GM18519 (cell line): ENCODE measurements around the gene RHOXF2.
A peak's percentile ranks its signal among the peaks of the same experiment; 100 is the strongest.
"Not testable (repeated sequence)": the region's sequence is repeated elsewhere in the genome, so short reads cannot be mapped to it uniquely, and the experiment has no call there.

Source experiments
- ATAC-seq: cut with Tn5 transposase; IDR thresholded peaks from one replicate; pipeline ENCODE4 v1.9.1; 2021; ENCODE audit warnings: mild to moderate bottlenecking, moderate library complexity; ENCODE audit not compliant: unreplicated experiment, low FRiP score

The RHOXF2 gene, protein sequence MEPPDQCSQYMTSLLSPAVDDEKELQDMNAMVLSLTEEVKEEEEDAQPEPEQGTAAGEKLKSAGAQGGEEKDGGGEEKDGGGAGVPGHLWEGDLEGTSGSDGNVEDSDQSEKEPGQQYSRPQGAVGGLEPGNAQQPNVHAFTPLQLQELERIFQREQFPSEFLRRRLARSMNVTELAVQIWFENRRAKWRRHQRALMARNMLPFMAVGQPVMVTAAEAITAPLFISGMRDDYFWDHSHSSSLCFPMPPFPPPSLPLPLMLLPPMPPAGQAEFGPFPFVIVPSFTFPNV

GRCh38 chrX:120158313-120158712 lies at the start of gene RHOXF2:
RHOXF2 (plus strand) TSS chrX:120158613; CDS start chrX:120158751, 138 bp downstream.
- ATAC-seq, result not testable (repeated sequence)

DNA sequence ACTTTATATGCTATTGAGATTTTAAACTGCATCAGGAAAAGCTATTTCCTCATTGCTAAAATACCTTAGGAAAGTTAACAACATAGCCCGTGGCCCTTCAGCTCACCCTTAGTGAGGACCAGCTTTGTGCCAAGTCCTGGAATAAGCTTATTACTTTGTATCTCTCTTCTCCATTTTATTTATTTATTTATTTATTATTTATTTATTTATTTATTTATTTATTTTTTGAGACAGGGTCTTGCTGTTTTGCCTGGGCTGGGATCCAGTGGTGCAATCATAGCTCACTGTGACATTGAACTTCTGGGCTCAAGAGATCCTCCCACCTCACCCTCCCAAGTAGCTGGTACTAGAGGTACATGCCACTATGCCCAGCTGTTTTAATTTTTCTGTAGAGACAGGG lies 49.0 kb upstream of the RHOXF2 start:
- no peak for ATAC-seq

DNA sequence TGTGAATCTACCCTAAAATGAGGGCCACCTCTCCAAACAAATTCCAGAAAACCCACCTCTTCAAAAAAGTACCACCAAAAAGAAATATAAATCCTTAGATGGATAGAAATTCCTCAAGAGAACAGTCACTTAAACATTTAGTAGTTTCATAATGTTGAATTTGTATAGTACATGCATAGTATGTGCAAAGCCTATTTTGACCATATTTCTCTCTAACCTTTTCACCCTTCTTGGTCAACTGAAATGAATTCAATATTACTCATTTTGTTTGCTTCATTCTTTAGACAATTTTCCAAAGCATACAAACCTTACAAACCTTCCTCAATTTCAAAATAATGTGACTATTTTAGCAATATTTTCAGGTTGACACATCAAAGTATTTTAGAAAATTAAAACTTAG lies 46.8 kb upstream of the RHOXF2 start:
- no peak for ATAC-seq

DNA sequence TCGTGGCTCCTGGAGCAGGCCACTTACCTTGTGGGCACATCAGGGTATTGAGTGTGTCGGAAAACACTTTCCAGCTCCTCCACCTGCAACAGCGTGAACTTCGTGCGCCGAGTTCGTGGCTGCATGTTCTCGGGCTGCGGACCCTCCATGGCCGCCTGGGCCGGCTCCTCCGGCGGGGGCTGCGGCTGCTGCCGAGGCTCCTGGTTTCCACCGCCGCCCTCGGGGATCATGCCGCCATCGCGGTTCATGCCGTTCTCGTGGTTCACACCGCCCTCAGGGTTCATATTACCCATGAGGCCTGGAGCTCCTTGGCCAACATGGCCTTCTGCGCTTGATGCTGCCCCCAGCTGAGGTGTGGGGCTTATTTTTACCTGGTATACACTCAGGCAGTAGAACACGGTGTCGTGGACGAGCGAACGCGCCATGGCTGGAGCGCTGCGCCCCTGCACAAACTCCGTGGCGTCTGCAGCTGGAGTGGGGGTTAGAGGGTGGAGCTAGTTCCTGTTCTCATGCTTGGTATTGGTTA lies 42.9 kb upstream of the RHOXF2 start, which contains the start of gene RHOXF1:
RHOXF1 (minus strand) TSS at position 476 of the 526 bp plus-strand sequence; CDS start at position 425, 51 bp downstream.
- ATAC-seq, result no peak

DNA sequence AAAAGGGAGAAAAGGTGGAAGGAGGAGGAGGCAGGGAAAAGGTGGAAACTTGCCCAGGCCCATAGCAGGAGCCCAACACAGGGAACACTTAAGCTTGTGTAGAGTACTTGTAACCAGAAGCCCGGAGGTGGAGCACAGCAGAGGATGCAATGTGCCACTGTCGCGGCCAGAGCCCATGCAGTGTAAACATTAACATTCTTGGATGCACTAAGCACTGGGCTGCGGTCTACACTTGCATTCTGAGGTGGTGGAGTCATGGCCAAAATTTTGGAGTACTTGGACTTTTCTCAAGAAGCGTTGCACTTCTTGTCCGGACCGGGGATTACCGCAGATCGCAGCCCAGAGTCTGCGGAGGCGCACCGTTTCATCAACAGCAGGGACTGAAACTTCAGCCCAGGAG lies 38.2 kb upstream of the RHOXF2 start:
- ATAC-seq, result no peak

- no peak for ATAC-seq
Observed at GRCh38 chrX:120125444-120125843, 33.0 kb upstream of the RHOXF2 start.

DNA sequence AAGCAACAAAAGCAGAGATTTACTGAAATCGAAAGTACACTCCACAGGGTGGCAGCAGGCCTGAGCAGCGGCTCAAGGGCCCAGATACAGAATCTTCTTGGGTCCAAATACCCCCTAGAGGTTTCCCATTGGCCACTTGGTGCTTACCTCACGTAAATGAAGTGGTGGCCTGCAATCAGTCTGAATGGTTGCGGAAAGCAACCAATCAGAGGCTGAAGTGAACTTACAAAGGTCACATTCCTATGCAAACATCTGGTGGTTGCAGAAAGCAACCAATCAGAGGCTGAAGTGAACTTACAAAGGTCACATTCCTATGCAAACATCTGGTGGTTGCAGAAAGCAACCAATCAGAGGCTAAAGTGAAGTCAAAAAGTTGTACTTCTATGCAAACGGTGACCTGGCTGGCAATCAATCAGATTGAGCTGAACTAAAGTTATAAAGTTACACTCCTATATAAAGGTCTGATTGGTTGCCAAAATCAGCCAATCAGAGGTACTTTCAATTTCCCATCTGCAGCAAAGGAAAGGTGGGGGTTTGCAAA lies 30.0 kb upstream of the RHOXF2 start:
- ATAC-seq, result not testable (repeated sequence)

- no peak for ATAC-seq
Observed at GRCh38 chrX:120136128-120136527, 22.3 kb upstream of the RHOXF2 start.

GRCh38 chrX:120136840-120137239 lies 21.6 kb upstream of the RHOXF2 start:
- ATAC-seq, result no peak

- no peak for ATAC-seq
Observed at GRCh38 chrX:120137439-120137838, 21.0 kb upstream of the RHOXF2 start.

DNA sequence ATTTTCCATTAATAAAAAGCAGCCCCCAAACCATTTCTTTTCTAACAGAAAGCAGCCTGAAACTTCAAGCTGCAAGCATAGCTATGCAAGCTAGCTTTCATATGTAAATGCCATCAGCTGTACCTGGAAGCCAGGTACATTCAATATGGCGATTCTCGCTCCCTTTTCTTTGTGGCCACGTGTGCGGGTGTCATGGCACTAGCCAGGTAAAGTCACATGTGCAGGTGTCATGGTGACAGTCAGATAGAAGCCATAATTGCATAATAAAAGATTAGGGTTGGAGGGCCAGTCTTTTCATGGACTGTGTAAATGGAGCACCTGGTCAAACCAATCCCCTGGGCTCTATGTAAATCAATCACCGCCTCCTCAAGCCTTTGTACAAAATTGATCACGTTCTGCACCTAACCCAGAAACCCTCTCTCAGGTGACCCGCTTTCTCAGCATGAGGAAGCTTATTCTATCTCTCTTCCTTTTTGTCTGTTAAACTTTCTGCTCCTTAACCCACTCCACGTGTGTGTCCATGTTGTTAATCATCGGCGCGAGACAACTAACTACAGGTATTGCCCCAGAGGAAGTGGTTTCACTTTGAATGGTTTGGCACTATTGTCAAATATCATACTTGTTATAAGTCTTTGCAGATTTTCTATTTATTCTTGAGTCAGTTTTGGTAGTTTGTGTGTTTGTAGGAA lies 18.0 kb upstream of the RHOXF2 start:
- no peak for ATAC-seq

DNA sequence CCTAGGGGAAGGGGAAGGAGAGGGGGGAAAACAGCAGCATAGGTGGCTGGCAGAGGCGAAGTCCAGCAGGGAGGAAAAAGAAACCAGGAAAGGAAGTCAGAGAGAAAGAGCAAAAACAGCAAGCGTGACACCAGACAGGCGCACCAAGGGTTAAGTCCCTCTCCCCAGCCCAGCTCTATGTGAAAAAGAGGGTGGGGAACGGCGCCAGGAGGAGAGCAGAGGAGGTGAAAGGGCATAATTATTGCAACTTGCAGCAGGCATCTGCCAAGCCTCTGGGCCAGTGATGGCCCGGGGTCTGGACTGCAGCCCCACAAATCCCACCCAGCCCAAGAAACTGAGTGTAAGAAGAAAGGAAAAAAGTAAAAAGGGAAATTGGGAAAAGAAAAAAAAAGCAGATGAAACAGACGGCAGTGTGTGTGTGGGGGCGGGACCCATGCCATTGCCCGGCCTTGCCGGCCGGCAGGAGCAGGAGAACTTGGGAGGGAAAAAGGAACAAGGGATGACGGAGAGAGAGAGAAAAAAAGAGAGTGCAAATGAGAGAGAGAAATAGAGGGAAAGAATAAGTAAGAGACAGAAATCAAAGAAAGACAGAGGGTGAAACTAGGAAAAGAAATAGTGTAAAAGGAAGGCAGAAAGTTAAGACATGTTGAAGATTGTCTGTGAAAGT lies 14.1 kb upstream of the RHOXF2 start:
- no peak for ATAC-seq

DNA sequence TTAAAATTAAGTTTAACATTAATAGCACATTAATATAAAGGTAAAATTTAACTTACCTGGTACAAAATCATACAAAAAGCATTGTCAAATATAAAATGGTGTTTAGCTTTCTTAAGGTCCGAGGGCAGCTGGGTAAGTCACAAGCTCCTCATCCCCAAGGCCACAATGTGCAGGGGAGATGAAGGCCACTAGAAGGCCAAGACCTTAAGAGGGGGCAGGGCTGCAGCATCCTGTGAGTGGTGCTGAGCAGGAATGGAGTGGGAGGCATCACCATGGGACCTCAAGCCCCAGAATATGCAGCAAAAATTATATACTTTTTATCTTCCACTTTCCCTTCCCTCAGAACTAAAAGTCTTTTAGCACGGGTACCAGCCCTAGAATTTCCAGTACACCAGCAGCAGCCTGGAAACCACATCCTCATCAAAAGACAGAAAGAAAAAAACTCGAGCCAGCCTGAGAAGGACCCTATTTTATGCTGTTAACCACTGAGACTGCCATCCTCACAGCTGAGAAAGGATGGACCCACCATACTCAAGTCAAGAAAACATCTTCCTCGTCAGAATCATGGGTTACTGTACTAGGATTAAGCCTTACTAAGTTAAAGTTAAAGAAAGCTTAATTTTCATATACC lies 13.0 kb upstream of the RHOXF2 start:
- no peak for ATAC-seq

GRCh38 chrX:120146323-120146722 lies 12.1 kb upstream of the RHOXF2 start:
- not testable (repeated sequence) for ATAC-seq

DNA sequence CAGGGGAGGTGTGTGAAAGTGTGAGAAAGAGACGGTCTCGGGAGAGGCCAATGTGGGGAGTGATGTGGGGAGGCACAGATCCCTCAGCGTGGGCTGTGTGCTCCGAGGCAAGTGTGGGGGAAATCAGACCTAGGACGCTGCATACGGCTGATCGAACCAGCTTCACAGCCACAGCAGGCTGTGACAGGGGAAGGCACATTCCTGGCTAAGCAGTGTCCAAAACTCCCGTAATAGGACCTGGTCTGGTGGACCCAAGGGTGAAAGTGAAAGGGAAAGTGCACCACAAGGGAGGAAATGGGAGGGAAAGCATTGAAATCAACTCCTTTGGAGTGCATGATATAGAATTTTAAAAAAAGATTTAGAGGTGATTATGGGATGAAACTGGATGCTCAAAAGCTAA lies 10.9 kb upstream of the RHOXF2 start:
- ATAC-seq, result no peak

- ATAC-seq, result not testable (repeated sequence)
Observed at GRCh38 chrX:120150109-120150744, 8.2 kb upstream of the RHOXF2 start.

DNA sequence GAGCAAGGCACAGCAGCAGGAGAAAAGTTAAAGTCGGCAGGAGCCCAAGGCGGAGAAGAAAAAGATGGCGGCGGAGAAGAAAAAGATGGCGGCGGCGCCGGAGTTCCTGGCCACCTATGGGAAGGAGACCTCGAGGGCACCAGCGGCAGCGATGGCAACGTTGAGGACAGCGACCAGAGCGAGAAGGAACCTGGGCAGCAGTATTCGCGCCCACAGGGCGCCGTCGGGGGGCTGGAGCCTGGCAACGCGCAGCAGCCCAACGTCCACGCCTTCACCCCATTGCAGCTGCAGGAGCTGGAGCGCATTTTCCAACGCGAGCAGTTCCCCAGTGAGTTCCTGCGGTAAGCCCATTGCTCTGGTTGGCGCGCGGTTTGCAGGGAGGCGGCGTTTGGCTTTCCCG lies 673 bp downstream of the RHOXF2 start:
- ATAC-seq, result not testable (repeated sequence)

DNA sequence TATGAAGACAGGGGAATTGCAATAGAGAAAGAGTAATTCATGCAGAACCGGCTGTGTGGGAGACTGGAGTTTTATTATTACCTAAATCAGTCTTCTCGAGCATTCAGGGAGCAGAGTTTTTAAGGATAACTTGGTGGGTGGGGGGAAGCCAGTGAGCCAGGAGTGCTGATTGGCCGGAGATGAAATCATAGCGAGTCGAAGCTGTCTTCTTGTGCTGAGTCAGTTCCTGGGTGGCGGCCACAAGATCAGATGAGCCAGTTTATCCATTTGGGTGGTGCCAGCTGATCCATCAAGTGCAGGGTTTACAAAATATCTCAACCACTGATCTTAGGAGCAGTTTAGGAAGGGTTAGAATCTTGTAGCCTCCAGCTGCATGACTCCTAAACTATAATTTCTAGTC lies 34.8 kb downstream of the RHOXF2 start:
- not testable (repeated sequence) for ATAC-seq

GRCh38 chrX:120193720-120194119 lies 35.3 kb downstream of the RHOXF2 start:
- ATAC-seq, result peak; percentile 83

GRCh38 chrX:120195786-120196185 lies 37.4 kb downstream of the RHOXF2 start:
- ATAC-seq, result not testable (repeated sequence)
